Parathyroid adenoma (tissue), 2 donors: ENCODE measurements around the gene ZC3H12C.

Source experiments
- H2AFZ ChIP-seq: fragments of 300-600 bp; sonication (generic); one replicate; pipeline ENCODE4 v1.7.0; 2017; ENCODE audit warnings: antibody characterized with exemption, mild to moderate bottlenecking
- H3K27ac ChIP-seq: fragments of 300-600 bp; sonication (generic); one replicate; pipeline ENCODE4 v1.7.0; 2017
- H3K27me3 ChIP-seq: fragments of 300-600 bp; sonication (generic); one replicate; pipeline ENCODE4 v1.7.0; 2017; ENCODE audit warnings: low read length; ENCODE audit not compliant: control insufficient read depth, insufficient read depth
- H3K36me3 ChIP-seq: fragments of 300-600 bp; sonication (generic); one replicate; pipeline ENCODE4 v1.7.0; 2017; ENCODE audit warnings: low read length; ENCODE audit not compliant: control insufficient read depth, insufficient read depth
- H3K4me1 ChIP-seq: fragments of 300-600 bp; sonication (generic); one replicate; pipeline ENCODE4 v1.7.0; 2017; ENCODE audit warnings: control low read depth
- H3K4me2 ChIP-seq: fragments of 300-600 bp; sonication (generic); one replicate; pipeline ENCODE4 v1.7.0; 2017; ENCODE audit warnings: low read length
- H3K4me3 ChIP-seq: fragments of 300-600 bp; sonication (generic); one replicate; pipeline ENCODE4 v1.7.0; 2017; ENCODE audit warnings: low read depth, low read length
- H3K79me2 ChIP-seq: fragments of 300-600 bp; sonication (generic); one replicate; pipeline ENCODE4 v1.7.0; 2017; ENCODE audit warnings: control low read depth
- H3K9ac ChIP-seq: fragments of 300-600 bp; sonication (generic); one replicate; pipeline ENCODE4 v1.7.0; 2017; ENCODE audit warnings: mild to moderate bottlenecking
- H3K9me3 ChIP-seq: fragments of 300-600 bp; sonication (generic); one replicate; pipeline ENCODE4 v1.7.0; 2017; ENCODE audit warnings: low read length; ENCODE audit not compliant: control insufficient read depth
- TF ChIP-seq, protein P1 (sequence below): fragments of 300-600 bp; sonication (generic); IDR thresholded peaks from one replicate; pipeline ENCODE4 v1.7.0; 2017; ENCODE audit warnings: antibody characterized with exemption, mild to moderate bottlenecking
- donor health status: primary hyperparathyroidism.

ZC3H12C gene

DNA sequence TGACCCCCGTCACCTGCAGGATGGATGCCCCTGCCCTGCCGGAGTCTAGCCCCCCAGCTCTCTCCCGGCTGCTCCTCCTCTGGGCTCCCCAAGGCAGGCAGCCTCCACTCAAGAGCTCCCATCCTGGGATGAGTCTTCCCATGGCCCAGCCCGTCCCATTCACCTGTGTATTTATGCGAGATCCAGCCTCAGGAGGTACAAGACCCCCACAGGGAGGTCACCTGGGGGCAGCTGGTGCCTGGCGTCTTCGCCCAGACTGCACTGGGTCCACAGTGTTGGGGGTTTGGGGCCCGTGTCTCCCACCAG lies 43.0 kb upstream of the ZC3H12C start:
- Histone ChIP-seq H3K36me3 (no peaks in the 10 kb centered on the region), H3K9ac (no peak overlapping the region), H3K4me3 (no peak overlapping the region), H3K4me2 (no peak overlapping the region), H3K27me3 (no peaks in the 10 kb centered on the region), H3K27ac (no peak overlapping the region), H3K79me2 (no peaks in the 10 kb centered on the region), H3K4me1 (no peaks in the 10 kb centered on the region), H2AFZ (no peak overlapping the region), H3K9me3 (no peaks in the 10 kb centered on the region)
- TF ChIP-seq, protein P1, sequence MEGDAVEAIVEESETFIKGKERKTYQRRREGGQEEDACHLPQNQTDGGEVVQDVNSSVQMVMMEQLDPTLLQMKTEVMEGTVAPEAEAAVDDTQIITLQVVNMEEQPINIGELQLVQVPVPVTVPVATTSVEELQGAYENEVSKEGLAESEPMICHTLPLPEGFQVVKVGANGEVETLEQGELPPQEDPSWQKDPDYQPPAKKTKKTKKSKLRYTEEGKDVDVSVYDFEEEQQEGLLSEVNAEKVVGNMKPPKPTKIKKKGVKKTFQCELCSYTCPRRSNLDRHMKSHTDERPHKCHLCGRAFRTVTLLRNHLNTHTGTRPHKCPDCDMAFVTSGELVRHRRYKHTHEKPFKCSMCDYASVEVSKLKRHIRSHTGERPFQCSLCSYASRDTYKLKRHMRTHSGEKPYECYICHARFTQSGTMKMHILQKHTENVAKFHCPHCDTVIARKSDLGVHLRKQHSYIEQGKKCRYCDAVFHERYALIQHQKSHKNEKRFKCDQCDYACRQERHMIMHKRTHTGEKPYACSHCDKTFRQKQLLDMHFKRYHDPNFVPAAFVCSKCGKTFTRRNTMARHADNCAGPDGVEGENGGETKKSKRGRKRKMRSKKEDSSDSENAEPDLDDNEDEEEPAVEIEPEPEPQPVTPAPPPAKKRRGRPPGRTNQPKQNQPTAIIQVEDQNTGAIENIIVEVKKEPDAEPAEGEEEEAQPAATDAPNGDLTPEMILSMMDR: no peak

DNA sequence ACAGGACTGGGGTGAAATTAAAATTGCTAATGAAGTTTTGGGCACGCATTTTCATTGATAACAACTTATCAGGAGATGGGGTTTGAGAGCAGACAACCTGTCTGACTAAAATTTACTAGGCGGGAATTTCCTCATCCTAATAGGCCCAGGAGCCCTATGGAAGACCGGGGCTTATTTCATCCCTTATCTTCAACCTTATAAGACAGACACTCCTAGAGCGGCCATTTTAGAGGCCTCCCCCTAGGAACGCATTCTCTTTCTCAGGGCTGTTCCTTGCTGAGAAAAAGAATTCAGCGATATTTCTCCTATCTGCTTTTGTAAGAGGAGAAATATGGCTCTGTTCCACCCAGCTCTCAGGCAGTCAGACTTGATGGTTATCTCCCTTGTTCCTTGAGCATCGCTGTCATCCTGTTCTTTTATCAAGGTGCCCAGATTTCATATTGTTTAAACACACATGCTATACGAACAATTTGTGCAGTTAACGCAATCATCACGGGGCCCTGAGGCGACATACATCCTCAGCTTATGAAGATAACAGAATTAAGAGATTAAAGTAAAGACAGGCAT lies 39.3 kb upstream of the ZC3H12C start:
- no peak overlapping the region for H3K4me2 ChIP-seq
- TF ChIP-seq, protein P1: no peak
- H3K79me2 ChIP-seq: no peaks in the 10 kb centered on the region
- H3K9ac ChIP-seq: no peak overlapping the region
- H3K27ac ChIP-seq: no peak overlapping the region
- H3K27me3 ChIP-seq: no peaks in the 10 kb centered on the region
- H3K9me3 ChIP-seq: no peaks in the 10 kb centered on the region
- no peak overlapping the region for H2AFZ ChIP-seq
- H3K36me3 ChIP-seq: no peaks in the 10 kb centered on the region
- H3K4me3 ChIP-seq: no peak overlapping the region
- H3K4me1 ChIP-seq: no peaks in the 10 kb centered on the region

DNA sequence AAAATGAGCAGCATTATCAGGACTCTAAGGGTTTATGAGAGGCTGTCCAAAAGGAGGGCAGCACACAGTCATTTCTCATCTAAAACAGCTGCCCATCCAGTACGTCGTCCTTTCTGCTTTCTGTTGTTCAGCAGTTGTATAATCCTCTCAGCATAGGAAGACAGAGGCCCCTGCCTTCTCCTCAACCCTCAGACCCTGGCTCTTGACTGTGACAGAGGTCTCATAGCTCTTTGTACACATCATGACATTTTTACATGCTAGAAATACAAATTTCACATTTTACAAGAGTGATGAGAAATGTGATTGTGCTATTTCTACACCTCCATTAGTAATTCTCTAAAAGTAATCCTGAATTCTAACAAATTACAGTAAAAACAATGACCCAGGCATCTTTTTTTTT lies 36.2 kb upstream of the ZC3H12C start:
- Histone ChIP-seq H3K27ac (no peak overlapping the region), H3K4me1 (no peaks in the 10 kb centered on the region), H3K36me3 (no peaks in the 10 kb centered on the region), H3K4me3 (no peak overlapping the region), H2AFZ (no peak overlapping the region), H3K79me2 (no peaks in the 10 kb centered on the region), H3K9ac (no peak overlapping the region), H3K4me2 (no peak overlapping the region), H3K9me3 (no peaks in the 10 kb centered on the region), H3K27me3 (no peaks in the 10 kb centered on the region)
- TF ChIP-seq, protein P1: no peak

DNA sequence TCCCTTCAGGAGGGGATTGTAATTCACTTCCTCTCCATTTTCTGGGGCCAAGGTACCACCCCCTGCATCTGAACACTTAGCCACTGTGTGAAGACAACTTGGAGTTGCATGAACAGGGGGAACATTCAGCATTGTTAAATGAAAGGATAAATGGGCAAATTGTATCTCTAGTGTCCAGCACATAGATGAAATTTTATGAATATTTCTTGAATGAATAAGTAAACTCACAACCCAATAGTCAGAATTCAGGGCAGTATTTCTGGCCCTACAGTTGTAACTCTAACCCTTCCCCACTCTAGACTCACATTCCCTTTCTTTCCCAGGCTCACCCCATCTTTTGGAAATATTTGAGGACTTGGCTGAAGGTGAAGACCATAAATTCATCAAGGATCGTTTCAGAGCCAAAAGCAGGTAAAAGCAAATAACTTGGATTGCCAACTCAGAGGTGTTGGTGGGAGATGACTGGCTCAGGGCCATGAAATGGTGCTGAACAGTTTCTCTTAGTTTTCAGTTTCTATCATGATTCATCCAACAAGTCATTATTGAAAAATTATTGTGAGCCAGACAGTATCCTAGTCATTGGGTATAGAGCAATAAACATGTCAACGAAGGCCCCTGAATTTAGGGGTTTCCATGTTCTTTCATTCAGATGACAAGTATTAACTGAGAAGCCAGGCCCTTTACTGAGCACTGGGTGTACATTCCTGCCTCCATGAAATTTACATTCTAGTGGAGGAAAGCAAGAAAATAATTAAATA lies 33.3 kb upstream of the ZC3H12C start:
- Histone ChIP-seq H3K4me3 (no peak overlapping the region), H2AFZ (no peak overlapping the region), H3K9me3 (no peaks in the 10 kb centered on the region), H3K79me2 (no peaks in the 10 kb centered on the region), H3K4me1 (no peaks in the 10 kb centered on the region), H3K9ac (no peak overlapping the region), H3K4me2 (no peak overlapping the region), H3K36me3 (no peaks in the 10 kb centered on the region), H3K27ac (no peak overlapping the region), H3K27me3 (no peaks in the 10 kb centered on the region)
- TF ChIP-seq, protein P1: no peak

DNA sequence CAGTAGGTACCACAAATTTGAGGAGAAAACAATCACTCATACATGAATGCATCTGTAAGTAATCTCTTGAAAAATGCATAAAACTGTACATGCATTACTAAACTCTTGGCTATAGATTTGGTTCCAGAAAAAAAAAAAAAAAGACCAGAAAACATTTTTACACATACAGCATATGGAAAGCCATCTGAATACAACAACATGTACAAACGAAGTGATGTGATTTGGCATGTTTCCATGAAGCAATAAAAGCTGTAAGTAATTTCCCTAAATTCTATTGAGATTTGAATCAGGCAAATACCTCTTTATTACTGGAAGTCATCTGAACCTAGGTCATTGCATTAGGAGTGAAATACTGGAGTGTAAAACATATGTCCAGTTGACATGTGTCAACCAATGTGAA lies 31.9 kb upstream of the ZC3H12C start:
- H3K36me3 ChIP-seq: no peaks in the 10 kb centered on the region
- H2AFZ ChIP-seq: no peak overlapping the region
- no peaks in the 10 kb centered on the region for H3K9me3 ChIP-seq
- H3K4me2 ChIP-seq: no peak overlapping the region
- no peaks in the 10 kb centered on the region for H3K4me1 ChIP-seq
- no peak overlapping the region for H3K9ac ChIP-seq
- H3K27ac ChIP-seq: no peak overlapping the region
- TF ChIP-seq, protein P1: no peak
- no peak overlapping the region for H3K4me3 ChIP-seq
- H3K27me3 ChIP-seq: no peaks in the 10 kb centered on the region
- H3K79me2 ChIP-seq: no peaks in the 10 kb centered on the region
